DOHH2 (cell line): Measurements from ENCODE around the gene LPGAT1.

ENCODE experiments used
- CTCF ChIP-seq: fragments of 200-600 bp; sonication (generic); IDR thresholded peaks from one replicate; pipeline ENCODE4 v1.5.1; 2014; ENCODE audit warnings: antibody characterized with exemption, mild to moderate bottlenecking, low read depth, low read length; ENCODE audit not compliant: poor library complexity, severe bottlenecking
- EZH2phosphoT487 ChIP-seq: fragments of 200-600 bp; sonication (generic); IDR thresholded peaks from 2 replicates; pipeline ENCODE4 v1.6.1; 2017; ENCODE audit warnings: borderline replicate concordance, mild to moderate bottlenecking, antibody characterized with exemption, low read length, moderate library complexity, mixed read lengths

GRCh38 chr1:211813590-211813989 lies 17.0 kb downstream of the LPGAT1 start:
- TF ChIP-seq CTCF (no peak), EZH2phosphoT487 (no peak)
